Measurements from ENCODE around the gene TRDMT1.

- no peak for TF ChIP-seq CTCF (IDR thresholded peaks at IDR 0.05; ENCODE audit: insufficient read depth, low read depth, low read length)
- no peak for TF ChIP-seq EZH2 (IDR thresholded peaks at IDR 0.05; ENCODE audit: insufficient read depth, low read length)
Observed at GRCh38 chr10:17214526-17214925, 13.1 kb upstream of the TRDMT1 start.
